Colonic mucosa (tissue), 4 donors: ENCODE measurements around the gene GNAT1. TPM values are rescaled to one million over a fixed set of nuclear protein-coding genes. Genes with fewer than 3 reads are reported as not detected.

ENCODE experiments used
- DNase-seq: peaks from one replicate; pipeline ENCODE4 v3.0.0-alpha.2; 2020
- H3K27ac ChIP-seq: fragments of 200-600 bp; one replicate; pipeline ENCODE4 v1.8.0; 2021
- H3K27me3 ChIP-seq: fragments of 200-600 bp; one replicate; pipeline ENCODE4 v1.8.0; 2021
- H3K36me3 ChIP-seq: fragments of 200-600 bp; one replicate; pipeline ENCODE4 v1.8.0; 2021
- H3K4me1 ChIP-seq: fragments of 200-600 bp; one replicate; pipeline ENCODE4 v1.8.0; 2021; ENCODE audit warnings: mild to moderate bottlenecking
- H3K4me3 ChIP-seq: fragments of 200-600 bp; one replicate; pipeline ENCODE4 v1.8.0; 2021
- H3K9ac ChIP-seq, 2 donors: one replicate each; pipeline ENCODE4 v1.7.0; 2013; ENCODE audit warnings: control low read depth in 2 of 2, low read depth in 2 of 2, low read length in 2 of 2
- H3K9me3 ChIP-seq: fragments of 200-600 bp; one replicate; pipeline ENCODE4 v1.8.0; 2021
- CTCF ChIP-seq: fragments of 200-600 bp; IDR thresholded peaks from one replicate; pipeline ENCODE4 v1.8.0; 2022; ENCODE audit warnings: antibody characterized with exemption, mild to moderate bottlenecking
- intact Hi-C: fragments of 100-400 bp; cut with DNase I; formaldehyde crosslinking; loops from one replicate; pipeline ENCODE4 v1.14.1; 2022
- microRNA-seq: library from miRNA; unstranded; fragments of <30 nt; microRNA quantifications from one replicate; pipeline ENCODE4, GENCODE V29; 2019
- total RNA-seq, 2 donors: library from RNA; stranded (reverse); fragmentation: NEBNext Ultra II Directional in 1 of 2; extraction: Animal tissue kit (Norgen Biotek cat#: 25700) in 1 of 2; gene quantifications; one replicate each; pipeline ENCODE4 v1.2.1, GENCODE V29; 2021
- donor health status: healthy.
- donor health status: DM: no; HTN: no; CAD: no.
- donor health status: DM: no; HTN: no; CAD: no.

GNAT1 gene
- total RNA-seq, 2 donors from 2014 or later = not detected

- peaks cover 14% of the 10 kb centered on the region for H3K4me1 ChIP-seq
- intact Hi-C loops = loop anchor here (1.0 kb wide), 1 partner anchor 20 kb away; no protein-coding TSS in a partner anchor
Observed at GRCh38 chr3:50246517-50246954, 55.1 kb downstream of the GNAT1 start.

More at GRCh38 chr3:50246517-50246954, 55.1 kb downstream of the GNAT1 start:
- DNase-seq = peak; percentile 53
- H3K9ac ChIP-seq = peak overlapping the region; percentile 48 to 74
- H3K9me3 ChIP-seq = no peaks in the 10 kb centered on the region
- peak; percentile 50 for TF ChIP-seq CTCF
- peak overlapping the region; percentile 43 for H3K4me3 ChIP-seq
- H3K27me3 ChIP-seq = no peaks in the 10 kb centered on the region
- H3K36me3 ChIP-seq = no peaks in the 10 kb centered on the region
- peak overlapping the region; percentile 69 for H3K27ac ChIP-seq

Small RNA genes lying within 50 kb of the gene (microRNA-seq; reads per million reads assigned to microRNA genes)
- not detected for gene MIR566
- not detected for gene MIR5787

Other genes starting within 250 kb of the GNAT1 start
- 100 to 1,000 TPM; 104 to 114 TPM for gene RBM5, start 102.7 kb upstream of the GNAT1 start, total RNA-seq
- 10 to 100 TPM; 14.7 to 24.0 TPM for gene SEMA3F, start 36.3 kb upstream of the GNAT1 start, total RNA-seq
- gene SLC38A3, start 13.7 kb downstream of the GNAT1 start, total RNA-seq = under 1 TPM; 0.24 to 0.40 TPM
- 10 to 100 TPM; 48.7 to 77.4 TPM for gene GNAI2, start 44.6 kb downstream of the GNAT1 start, total RNA-seq
- 10 to 100 TPM; 51.6 to 57.0 TPM for gene SEMA3B, start 77.5 kb downstream of the GNAT1 start, total RNA-seq
- not detected for gene LSMEM2, start 87.5 kb downstream of the GNAT1 start, total RNA-seq
- 100 to 1,000 TPM in 1 of 2 donors, 10 to 100 TPM in 1; 52.8 to 129 TPM for gene IFRD2, start 100.8 kb downstream of the GNAT1 start, total RNA-seq
- 1 to 10 TPM; 2.5 to 4.2 TPM for gene HYAL3, start 107.8 kb downstream of the GNAT1 start, total RNA-seq
- gene NAA80, start 107.8 kb downstream of the GNAT1 start, total RNA-seq = 1 to 10 TPM; 6.7 to 10.0 TPM
- 10 to 100 TPM in 1 of 2 donors, 1 to 10 TPM in 1; 9.0 to 15.2 TPM for gene HYAL1, start 112.0 kb downstream of the GNAT1 start, total RNA-seq
- 10 to 100 TPM; 31.3 to 37.1 TPM for gene HYAL2, start 131.1 kb downstream of the GNAT1 start, total RNA-seq
- gene TUSC2, start 136.6 kb downstream of the GNAT1 start, total RNA-seq = 10 to 100 TPM; 26.1 to 39.5 TPM
- 10 to 100 TPM; 20.6 to 28.2 TPM for gene RASSF1, start 149.2 kb downstream of the GNAT1 start, total RNA-seq
- gene ZMYND10, start 154.1 kb downstream of the GNAT1 start, total RNA-seq = 1 to 10 TPM in 1 of 2 donors, under 1 TPM in 1; 0.37 to 1.5 TPM
- gene NPRL2, start 159.2 kb downstream of the GNAT1 start, total RNA-seq = 10 to 100 TPM; 23.2 to 29.6 TPM
- 10 to 100 TPM; 30.9 to 46.2 TPM for gene CYB561D2, start 159.3 kb downstream of the GNAT1 start, total RNA-seq
- 10 to 100 TPM; 42.1 to 45.0 TPM for gene TMEM115, start 167.9 kb downstream of the GNAT1 start, total RNA-seq